K562 (cell line): ENCODE measurements around the gene ACSF2. TPM values are rescaled to one million over a fixed set of nuclear protein-coding genes. Genes with fewer than 3 reads are reported as not detected.
"Not testable (repeated sequence)": the region's sequence is repeated elsewhere in the genome, so short reads cannot be mapped to it uniquely, and the experiment has no call there.

ENCODE experiments used
- ATAC-seq: fragments of 200-7000 bp; cut with Tn5 transposase; 3 replicates; pipeline ENCODE4 v1.9.1; 2020; ENCODE audit warnings: moderate library complexity
- BruUV-seq: library from RNA; stranded (reverse); fragments of 400-500 nt; replicated peaks from 2 replicates; lab custom pipeline; 2021; lab: Mats Ljungman, UMichigan
- CTCF ChIA-PET: fragments of 300-600 bp; formaldehyde crosslinking; extraction: SDS; loops from one replicate; lab custom pipeline; 2021; ENCODE audit warnings: low intra/inter-chr PET ratio; lab: Yijun Ruan, JAX
- POLR2A ChIA-PET: fragments of 300-600, 350-650 bp; sonication (Branson Sonifier 250); formaldehyde crosslinking; extraction: SDS; loops from one replicate; lab custom pipeline; 2021; ENCODE audit warnings: antibody characterized with exemption, inconsistent platforms; lab: Yijun Ruan, JAX
- DNase-seq, 4 experiments: peaks; one replicate each; pipeline versions ENCODE4 v3.0.0 to v3.0.0-alpha.2; 2011 to 2018; ENCODE audit warnings: low spot score in 3 of 4, mixed read lengths in 3 of 4; ENCODE audit errors: extremely low read depth in 1 of 4
- FAIRE-seq: peaks from 2 replicates; lab custom pipeline; 2011; peaks lifted over from hg19 to GRCh38; lab: Jason Lieb, UNC
- H2AFZ ChIP-seq: 2 replicates; pipeline ENCODE4 v1.6.0; 2011; ENCODE audit warnings: low read depth, low read length, control low read depth, inconsistent platforms
- H3K27ac ChIP-seq: fragments of 200-600 bp; 3 replicates; pipeline ENCODE4 v1.8.0; 2011; ENCODE audit warnings: low read depth, mild to moderate bottlenecking, control low read depth, inconsistent platforms, low read length, moderate library complexity, mixed read lengths; ENCODE audit errors: extremely low read depth
- H3K27me3 ChIP-seq, 2 experiments: fragments of 300-600 bp in 1 of 2; 2 replicates in 1 of 2; 3 replicates in 1 of 2; pipeline versions ENCODE4 v1.6.0 to v1.8.0; 2011; ENCODE audit warnings: inconsistent platforms in 2 of 2, low read length in 2 of 2, mild to moderate bottlenecking in 1 of 2, mixed read lengths in 1 of 2, moderate library complexity in 1 of 2; ENCODE audit not compliant: control insufficient read depth in 2 of 2, insufficient read depth in 2 of 2
- H3K36me3 ChIP-seq: fragments of 300-600 bp; 3 replicates; pipeline ENCODE4 v1.8.0; 2011; ENCODE audit warnings: mild to moderate bottlenecking, low read length, inconsistent platforms; ENCODE audit not compliant: control insufficient read depth, insufficient read depth
- H3K4me1 ChIP-seq, 2 experiments: fragments of 200-600 bp in 1 of 2; replicated peaks in 1 of 2; 2 replicates in 1 of 2; 3 replicates in 1 of 2; pipeline versions ENCODE4 v1.5.1 to v1.8.0; 2011; ENCODE audit warnings: inconsistent platforms in 2 of 2, low read length in 2 of 2, mild to moderate bottlenecking in 1 of 2, mixed read lengths in 1 of 2, moderate library complexity in 1 of 2; ENCODE audit not compliant: control insufficient read depth in 2 of 2, insufficient read depth in 2 of 2
- H3K4me2 ChIP-seq: 2 replicates; pipeline ENCODE4 v1.6.1; 2011; ENCODE audit warnings: low read length, control low read depth, inconsistent platforms, mixed read lengths; ENCODE audit not compliant: insufficient read depth
- H3K4me3 ChIP-seq: fragments of 200-600 bp; sonication (generic), shearing (Covaris generic); 2 replicates; pipeline ENCODE4 v1.5.1; 2016; ENCODE audit warnings: control low read depth, inconsistent platforms
- H3K79me2 ChIP-seq: fragments of 200-600 bp; 3 replicates; pipeline ENCODE4 v1.8.0; 2011; ENCODE audit warnings: low read length, inconsistent platforms; ENCODE audit not compliant: control insufficient read depth, insufficient read depth
- H3K9ac ChIP-seq, 2 experiments: 2 replicates each; pipeline versions ENCODE4 v1.6.0 to v1.6.1; 2011; ENCODE audit warnings: low read depth in 2 of 2, low read length in 2 of 2, control low read depth in 1 of 2, inconsistent platforms in 1 of 2, mild to moderate bottlenecking in 1 of 2, mixed read lengths in 1 of 2; ENCODE audit not compliant: insufficient read depth in 1 of 2
- H3K9me1 ChIP-seq: one replicate; pipeline ENCODE4 v1.6.0; 2011; ENCODE audit warnings: inconsistent platforms, mild to moderate bottlenecking, low read length, moderate library complexity; ENCODE audit not compliant: control insufficient read depth, insufficient read depth
- H3K9me3 ChIP-seq: replicated peaks from 2 replicates; pipeline ENCODE4 v1.5.1; 2011; ENCODE audit warnings: low read depth, low read length, inconsistent platforms; ENCODE audit not compliant: control insufficient read depth, insufficient read depth
- H4K20me1 ChIP-seq: replicated peaks from 2 replicates; pipeline ENCODE4 v1.6.1; 2011; ENCODE audit warnings: low read length, inconsistent platforms, mixed read lengths; ENCODE audit not compliant: control insufficient read depth, insufficient read depth
- CBX3 ChIP-seq, 2 experiments: IDR thresholded peaks; 1 replicate in 1 of 2; 2 replicates in 1 of 2; pipeline ENCODE4 v1.6.1; 2012; ENCODE audit warnings: inconsistent platforms in 2 of 2, low read length in 2 of 2, borderline replicate concordance in 1 of 2, control low read depth in 1 of 2
- CBX5 ChIP-seq: IDR thresholded peaks from 2 replicates; pipeline ENCODE4 v1.6.1; 2014; ENCODE audit warnings: low read depth, borderline replicate concordance
- RBM25 ChIP-seq: fragments of 200-400 bp; formaldehyde crosslinking; IDR thresholded peaks from 2 replicates; pipeline ENCODE4 v1.6.1; 2018; ENCODE audit warnings: low read length, low read depth, moderate library complexity; ENCODE audit not compliant: severe bottlenecking
- TRIM28 ChIP-seq: fragments of 450-650 bp; IDR thresholded peaks from 2 replicates; pipeline ENCODE4 v1.6.1; 2017
- ZNF121 ChIP-seq: sonication (generic); formaldehyde crosslinking; conservative IDR thresholded peaks from 2 replicates; pipeline ENCODE4 v1.8.0; 2022; ENCODE audit warnings: missing genetic modification reagents
- ZNF24 ChIP-seq: fragments of 450-650 bp; IDR thresholded peaks from 2 replicates; pipeline ENCODE4 v1.6.1; 2016
- WGBS: fragments of 100-300 bp; shearing (Covaris generic); methylation state at CpG from one replicate; pipeline ENCODE4 v1.1.6; 2016; ENCODE audit warnings: low coverage, mixed read lengths; ENCODE audit not compliant: insufficient coverage; ENCODE audit errors: missing lambda C conversion rate; 5-methylcytosine and 5-hydroxymethylcytosine counted together
- in situ Hi-C: fragments of 300-500 bp; cut with MboI; formaldehyde crosslinking; loops from 4 replicates; pipeline ENCODE4 v1.15.0; 2018; ENCODE audit warnings: inconsistent platforms, mixed read lengths
- intact Hi-C: fragments of 100-400 bp; cut with micrococcal nuclease; formaldehyde crosslinking; loops from 2 replicates; pipeline ENCODE4 v1.14.2; 2022
- polyA plus RNA-seq, 8 experiments: library from polyadenylated mRNA; depleted of rRNA in 4 of 8; stranded (reverse) in 5 of 8; unstranded in 3 of 8; fragments of >200 nt; fragmentation: Nextera tagmentation in 2 of 8; fragmentation: Illumina TruSeq in 1 of 8; extraction: Ambion mirVana in 2 of 8; extraction: Trizol in 1 of 8; gene quantifications; 2 replicates each; pipeline versions ENCODE4 v1.2.1 to v1.2.3, GENCODE V29; 2011 to 2014; ENCODE audit warnings: inconsistent platforms in 1 of 8, missing spikeins in 1 of 8
- total RNA-seq, 7 experiments: library from RNA; depleted of rRNA in 6 of 7; stranded (reverse); fragments of >200 nt in 6 of 7; fragmentation: Illumina TruSeq in 2 of 7; extraction: Trizol in 2 of 7; gene quantifications; 2 replicates each; pipeline versions ENCODE4 v1.2.1 to v1.2.3, GENCODE V29; 2011 to 2021; ENCODE audit warnings: low replicate concordance in 1 of 7

Gene ACSF2
- total and polyA plus RNA-seq, 9 of the 15 experiments (the other 6 are each of a cell fraction or from before 2014, with no cell fraction given) = 0.89 to 6.1 (median 3.5) TPM

DNA sequence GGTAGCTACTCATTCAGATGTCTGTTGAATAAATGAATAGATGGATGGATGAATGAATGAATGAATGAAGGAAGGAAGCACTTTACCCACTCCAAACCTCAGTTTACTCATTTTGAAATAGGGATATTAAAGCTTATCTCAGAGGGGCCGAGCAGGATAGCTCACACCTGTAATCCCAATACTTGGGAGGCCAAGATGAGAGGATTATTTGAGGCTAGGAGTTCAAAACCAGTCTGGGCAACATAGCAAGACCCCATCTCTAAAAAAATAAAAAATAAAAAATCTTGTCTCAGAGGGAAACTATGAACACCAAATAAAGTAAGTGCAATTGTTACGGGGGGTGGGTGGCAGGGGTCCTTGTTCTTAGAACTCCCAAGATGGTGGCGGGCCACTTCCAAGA, 27.3 kb upstream of the ACSF2 start:
- not testable (repeated sequence) for H2AFZ ChIP-seq, H3K4me2 ChIP-seq, H3K4me3 ChIP-seq, BruUV-seq, H3K9me3 ChIP-seq, H3K27ac ChIP-seq, H3K9ac ChIP-seq, FAIRE-seq, H3K27me3 ChIP-seq, ATAC-seq
- ChIA-PET POLR2A (interaction anchor here (0.8 to 6.4 kb wide), 2 partner anchors 16 to 73 kb away, joined by 4 to 129 read pairs; no protein-coding TSS in a partner anchor), CTCF (interaction anchor here (2.5 kb wide), 1 partner anchor 80 kb away, joined by 9 read pairs; the partner anchor contains the start of gene RSAD1)
- H3K4me1 ChIP-seq = peaks cover 21 to 29% of the 10 kb centered on the region in 2 experiments; a peak in 4 of 5 replicates
- 0 out of 2 replicates have a peak, but pooled peaks cover 16% of the 10 kb centered on the region for H4K20me1 ChIP-seq
- peak; percentile 58; the same call in 1 of the 2 replicates for TF ChIP-seq ZNF24
- peak; percentile 29 for TF ChIP-seq RBM25
- peak; percentile 58 for TF ChIP-seq ZNF121
- TF ChIP-seq, all 486 proteins: peak for 3; not testable (repeated sequence) for 483
- H3K36me3 ChIP-seq = peaks cover 27% of the 10 kb centered on the region
- intact Hi-C loops, DNase-seq, in situ Hi-C loops, H3K9me1 ChIP-seq: not testable (repeated sequence)
- peaks cover 39% of the 10 kb centered on the region for H3K79me2 ChIP-seq
- 88% methylated on average over 2 of the region's 3 CpGs for WGBS

DNA sequence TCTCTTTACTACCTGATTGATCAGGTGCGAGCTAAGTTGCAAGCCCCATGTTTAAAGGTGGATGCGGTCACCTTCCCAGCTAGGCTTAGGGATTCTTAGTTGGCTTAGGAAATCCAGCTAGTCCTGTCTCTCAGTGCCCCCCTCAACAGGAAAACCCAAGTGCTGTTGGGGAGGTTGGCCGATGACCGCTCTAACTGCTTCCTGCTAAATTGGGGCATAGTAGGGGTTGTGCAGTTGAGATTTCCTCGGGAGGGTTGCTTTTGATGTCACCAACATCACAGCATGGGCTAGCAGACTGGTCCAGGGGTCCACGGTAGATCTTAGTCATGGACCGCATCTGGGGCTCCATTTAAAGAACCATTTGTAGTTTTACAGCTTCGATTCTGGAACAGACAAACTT, 26.4 kb upstream of the ACSF2 start:
- H3K27ac ChIP-seq, H3K4me2 ChIP-seq, ATAC-seq, H3K9ac ChIP-seq, BruUV-seq, CTCF ChIA-PET, H3K4me3 ChIP-seq, H3K9me1 ChIP-seq, FAIRE-seq, intact Hi-C loops, H3K27me3 ChIP-seq, in situ Hi-C loops, H2AFZ ChIP-seq, H3K9me3 ChIP-seq: not testable (repeated sequence)
- TF ChIP-seq TRIM28 = peak; percentile 60; the same call in 1 of the 2 replicates
- TF ChIP-seq CBX5 = peak; percentile 80; the same call in 1 of the 2 replicates
- TF ChIP-seq CBX3 (IDR thresholded peaks at IDR 0.05; ENCODE audit: borderline replicate concordance in 1 of 2, low read length in 2 of 2) = peak in 1 of 2 experiments; percentile 83; a peak in 1 of 3 replicates
- Histone ChIP-seq H3K36me3 (peaks cover 17% of the 10 kb centered on the region), H3K4me1 (peaks cover 21 to 29% of the 10 kb centered on the region in 2 experiments; a peak in 4 of 5 replicates), H4K20me1 (0 out of 2 replicates have a peak, but pooled peaks cover 15% of the 10 kb centered on the region), H3K79me2 (peaks cover 30% of the 10 kb centered on the region)
- POLR2A ChIA-PET = interaction anchor here (0.6 to 6.4 kb wide), 3 partner anchors 8 to 737 kb away, joined by 3 to 129 read pairs (median 4); no protein-coding TSS in a partner anchor
- WGBS = 89% methylated on average over 7 of the region's 8 CpGs
- peak in 1 of 4 experiments; percentile 28 for DNase-seq
